ENCODE results near the gene MPV17L2. TPM values are rescaled to one million over a fixed set of nuclear protein-coding genes. Genes with fewer than 3 reads are reported as not detected.

MPV17L2 gene
- total and polyA plus RNA-seq, 2 of the 4 experiments (the other 2 are of a cell fraction), result 7.2 to 19.5 TPM

DNA sequence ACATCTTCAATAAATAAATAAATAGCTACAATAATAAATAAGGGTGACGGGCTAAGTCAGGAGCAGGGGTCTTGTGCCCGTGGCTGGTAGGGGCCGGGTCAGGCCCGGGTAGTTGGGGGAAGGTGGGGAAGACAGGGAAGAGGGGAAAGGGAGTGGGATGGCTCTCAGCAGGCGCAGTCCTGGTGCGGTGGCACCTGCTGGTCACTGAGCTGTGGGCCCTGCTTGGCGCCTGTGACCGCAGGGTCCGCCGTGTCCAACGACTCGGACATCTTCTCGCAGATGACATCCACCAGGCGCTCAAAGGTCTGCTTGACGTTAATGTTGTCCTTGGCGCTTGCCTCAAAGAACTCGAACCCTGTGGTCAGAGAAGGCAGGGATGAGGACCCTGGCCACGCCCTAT, 4.3 kb downstream of the MPV17L2 start:
- Histone ChIP-seq H3K27me3 (ENCODE audit: control insufficient read depth, insufficient read depth, low read length) (no peaks in the 10 kb centered on the region), H2AK5ac (ENCODE audit: low read depth, low read length) (no peak overlapping the region), H3K36me3 (ENCODE audit: control insufficient read depth, insufficient read depth, low read length) (peaks cover 31% of the 10 kb centered on the region), H2BK5ac (ENCODE audit: low read depth, low read length, poor library complexity, severe bottlenecking) (no peak overlapping the region), H3K79me1 (ENCODE audit: low read depth in 1 of 2, low read length in 2 of 2) (peaks cover 7 to 28% of the 10 kb centered on the region in 2 experiments), H3K14ac (replicated peaks; ENCODE audit: low read depth, low read length) (no peak overlapping the region), H3K9ac (ENCODE audit: low read depth, low read length) (no peak overlapping the region), H3K9me3 (ENCODE audit: control insufficient read depth, insufficient read depth, low read length) (no peaks in the 10 kb centered on the region), H3K23ac (ENCODE audit: low read depth, low read length) (no peak overlapping the region), H2BK20ac (ENCODE audit: low read depth, low read length) (no peak overlapping the region), H3K27ac (ENCODE audit: insufficient read depth, low read length) (no peak overlapping the region), H3K4me2 (ENCODE audit: low read depth, low read length) (no peak overlapping the region), H4K8ac (ENCODE audit: low read depth in 2 of 2, low read length in 2 of 2) (no peak overlapping the region), H2BK15ac (ENCODE audit: low read depth, low read length) (no peak overlapping the region), H3K56ac (ENCODE audit: extremely low read depth, insufficient read depth, low read length) (no peak overlapping the region), H3K18ac (ENCODE audit: low read depth, low read length) (no peak overlapping the region), H4K20me1 (ENCODE audit: insufficient read depth, low read length) (peaks cover 9% of the 10 kb centered on the region), H3K4me1 (ENCODE audit: control insufficient read depth, insufficient read depth, low read length) (peaks cover 8% of the 10 kb centered on the region), H4K91ac (ENCODE audit: insufficient read depth, low read depth, low read length) (no peak overlapping the region), H3K9me1 (ENCODE audit: insufficient read depth, low read length) (peaks cover 8% of the 10 kb centered on the region; the same call in 1 of the 2 replicates), H3K4ac (ENCODE audit: low read depth, low read length) (no peak overlapping the region), H2BK120ac (ENCODE audit: low read depth, low read length) (no peak overlapping the region), H4K5ac (ENCODE audit: low read depth, low read length) (no peak overlapping the region), H2AFZ (replicated peaks; ENCODE audit: low read length, poor library complexity) (no peak overlapping the region), H2AK9ac (replicated peaks; ENCODE audit: low read depth, low read length, poor library complexity) (peak overlapping the region; percentile 70), H3K4me3 (ENCODE audit: insufficient read depth, low read depth, low read length) (no peak overlapping the region)
- BruUV-seq (replicated peaks), result no TSS peak
- 93% methylated on average over 14 of the region's 18 CpGs; no CpG with 5 or more reads in 1 of the 2 experiments for WGBS, 2 experiments (ENCODE audit: extremely low coverage in 2 of 2, insufficient read length in 1 of 2)
- no peak for ATAC-seq (ENCODE audit: low read depth)
- ChIA-PET POLR2A (ENCODE audit: unreplicated experiment) (interaction anchor here (0.7 kb wide), 1 partner anchor 11 kb away, joined by 4 read pairs; no protein-coding TSS in a partner anchor), CTCF (no interaction called here)
- dilution Hi-C loops (cut with HindIII; ENCODE audit: low sequenced_read_pairs, unreplicated experiment) (no loop called here), intact Hi-C loops (cut with micrococcal nuclease) (no loop called here), in situ Hi-C loops (cut with MboI; ENCODE audit: low sequenced_read_pairs) (loop anchor here (5.0 to 10.0 kb wide), 3 partner anchors 45 to 217 kb away; partner anchors contain the start of genes LSM4 and SSBP4)
- no peak for DNase-seq
- no peak for TF ChIP-seq MAZ (IDR thresholded peaks at IDR 0.05; ENCODE audit: borderline replicate concordance, low read depth, low read length)
- TF ChIP-seq, protein P1, sequence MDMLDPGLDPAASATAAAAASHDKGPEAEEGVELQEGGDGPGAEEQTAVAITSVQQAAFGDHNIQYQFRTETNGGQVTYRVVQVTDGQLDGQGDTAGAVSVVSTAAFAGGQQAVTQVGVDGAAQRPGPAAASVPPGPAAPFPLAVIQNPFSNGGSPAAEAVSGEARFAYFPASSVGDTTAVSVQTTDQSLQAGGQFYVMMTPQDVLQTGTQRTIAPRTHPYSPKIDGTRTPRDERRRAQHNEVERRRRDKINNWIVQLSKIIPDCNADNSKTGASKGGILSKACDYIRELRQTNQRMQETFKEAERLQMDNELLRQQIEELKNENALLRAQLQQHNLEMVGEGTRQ (IDR thresholded peaks at IDR 0.05; ENCODE audit: low read depth, low read length), result no peak
- TF ChIP-seq, protein P2, sequence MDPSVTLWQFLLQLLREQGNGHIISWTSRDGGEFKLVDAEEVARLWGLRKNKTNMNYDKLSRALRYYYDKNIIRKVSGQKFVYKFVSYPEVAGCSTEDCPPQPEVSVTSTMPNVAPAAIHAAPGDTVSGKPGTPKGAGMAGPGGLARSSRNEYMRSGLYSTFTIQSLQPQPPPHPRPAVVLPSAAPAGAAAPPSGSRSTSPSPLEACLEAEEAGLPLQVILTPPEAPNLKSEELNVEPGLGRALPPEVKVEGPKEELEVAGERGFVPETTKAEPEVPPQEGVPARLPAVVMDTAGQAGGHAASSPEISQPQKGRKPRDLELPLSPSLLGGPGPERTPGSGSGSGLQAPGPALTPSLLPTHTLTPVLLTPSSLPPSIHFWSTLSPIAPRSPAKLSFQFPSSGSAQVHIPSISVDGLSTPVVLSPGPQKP (IDR thresholded peaks at IDR 0.05; ENCODE audit: borderline replicate concordance, low read depth, low read length), result no peak
- no peak for TF ChIP-seq CEBPB (IDR thresholded peaks at IDR 0.05; ENCODE audit: low read depth, low read length)

All from IMR-90 (cell line).